Vagina (tissue), 2 donors: ENCODE measurements around the gene CD44. TPM values are rescaled to one million over a fixed set of nuclear protein-coding genes. Genes with fewer than 3 reads are reported as not detected.
"Not testable (repeated sequence)": the region's sequence is repeated elsewhere in the genome, so short reads cannot be mapped to it uniquely, and the experiment has no call there.

Experiments
- DNase-seq, 2 donors: peaks; one replicate each; pipeline ENCODE4 v3.0.0-alpha.2; 2017; ENCODE audit errors: extremely low spot score in 2 of 2
- H3K27ac ChIP-seq: fragments of 200-600 bp; sonication (generic); one replicate; pipeline ENCODE4 v1.5.1; 2019
- H3K27me3 ChIP-seq: fragments of 200-600 bp; sonication (generic); one replicate; pipeline ENCODE4 v1.5.1; 2019
- H3K36me3 ChIP-seq, 2 donors: fragments of 200-600 bp; sonication (generic); one replicate each; pipeline ENCODE4 v1.5.1; 2017 to 2019
- H3K4me1 ChIP-seq: fragments of 200-600 bp; sonication (generic); one replicate; pipeline ENCODE4 v1.5.1; 2019
- H3K4me3 ChIP-seq, 2 donors: fragments of 200-600 bp; sonication (generic); 1 replicate in 1 of 2; 2 replicates in 1 of 2; pipeline ENCODE4 v1.5.1; 2016 to 2019
- H3K9me3 ChIP-seq: fragments of 200-600 bp; sonication (generic); one replicate; pipeline ENCODE4 v1.5.1; 2019
- POLR2A ChIP-seq, 2 donors: fragments of 450-650 bp; IDR thresholded peaks; one replicate each; pipeline ENCODE4 v1.6.1; 2017; ENCODE audit warnings: antibody characterized with exemption in 2 of 2, mild to moderate bottlenecking in 2 of 2, moderate library complexity in 2 of 2
- POLR2AphosphoS5 ChIP-seq, 2 donors: sonication (generic); formaldehyde crosslinking; IDR thresholded peaks; one replicate each; pipeline ENCODE4 v1.9.0; 2017; ENCODE audit warnings: antibody characterized with exemption in 2 of 2, mild to moderate bottlenecking in 2 of 2, low read depth in 1 of 2; ENCODE audit not compliant: insufficient read depth in 1 of 2
- intact Hi-C: fragments of 100-400 bp; cut with DNase I; formaldehyde crosslinking; loops from one replicate; pipeline ENCODE4 v1.15.1; 2023
- total RNA-seq: library from RNA; depleted of rRNA; stranded (reverse); fragments of >200 nt; gene quantifications from one replicate; pipeline ENCODE4 v1.2.3, GENCODE V29; 2016
- TF ChIP-seq, protein P1 (sequence below), 3 experiments: fragments of 450-650 bp in 2 of 3; fragments of 200-600 bp in 1 of 3; sonication (generic) in 1 of 3; IDR thresholded peaks; one replicate each; pipeline ENCODE4 v1.5.1; 2017 to 2019; ENCODE audit warnings: antibody characterized with exemption in 3 of 3, mild to moderate bottlenecking in 2 of 3, moderate library complexity in 2 of 3

The CD44 gene
- total RNA-seq, 1 donor from 2014 or later: 869 TPM

DNA sequence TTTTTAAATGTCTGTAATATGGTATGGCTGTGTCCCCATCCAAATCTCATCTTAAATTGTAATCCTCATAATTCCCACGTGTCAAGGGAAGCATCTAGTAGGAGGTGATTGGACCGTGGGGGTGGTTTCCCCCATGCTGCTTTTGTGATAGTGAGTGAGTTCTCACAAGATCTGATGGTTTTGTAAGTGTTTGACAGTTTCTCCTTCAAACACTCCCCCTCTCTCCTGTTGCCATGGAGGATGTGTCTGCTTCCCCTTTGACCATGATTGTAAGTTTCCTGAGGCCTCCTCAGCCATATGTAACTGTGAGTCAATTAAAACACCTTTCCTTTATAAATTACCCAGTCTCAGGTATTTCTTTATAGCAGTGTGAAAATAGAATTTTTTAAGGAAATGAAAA, 31.1 kb upstream of the CD44 start:
- no peak for DNase-seq
- H3K36me3 ChIP-seq: no peaks in the 10 kb centered on the region
- no peak overlapping the region for H3K4me3 ChIP-seq
- H3K4me1 ChIP-seq: peaks cover 17% of the 10 kb centered on the region
- H3K27ac ChIP-seq: no peak overlapping the region
- H3K9me3 ChIP-seq: no peaks in the 10 kb centered on the region
- no peaks in the 10 kb centered on the region for H3K27me3 ChIP-seq
- TF ChIP-seq POLR2AphosphoS5 (IDR thresholded peaks at IDR 0.05; ENCODE audit: insufficient read depth in 1 of 2, low read depth in 1 of 2) (no peak), POLR2A (IDR thresholded peaks at IDR 0.05) (no peak)
- TF ChIP-seq, protein P1, sequence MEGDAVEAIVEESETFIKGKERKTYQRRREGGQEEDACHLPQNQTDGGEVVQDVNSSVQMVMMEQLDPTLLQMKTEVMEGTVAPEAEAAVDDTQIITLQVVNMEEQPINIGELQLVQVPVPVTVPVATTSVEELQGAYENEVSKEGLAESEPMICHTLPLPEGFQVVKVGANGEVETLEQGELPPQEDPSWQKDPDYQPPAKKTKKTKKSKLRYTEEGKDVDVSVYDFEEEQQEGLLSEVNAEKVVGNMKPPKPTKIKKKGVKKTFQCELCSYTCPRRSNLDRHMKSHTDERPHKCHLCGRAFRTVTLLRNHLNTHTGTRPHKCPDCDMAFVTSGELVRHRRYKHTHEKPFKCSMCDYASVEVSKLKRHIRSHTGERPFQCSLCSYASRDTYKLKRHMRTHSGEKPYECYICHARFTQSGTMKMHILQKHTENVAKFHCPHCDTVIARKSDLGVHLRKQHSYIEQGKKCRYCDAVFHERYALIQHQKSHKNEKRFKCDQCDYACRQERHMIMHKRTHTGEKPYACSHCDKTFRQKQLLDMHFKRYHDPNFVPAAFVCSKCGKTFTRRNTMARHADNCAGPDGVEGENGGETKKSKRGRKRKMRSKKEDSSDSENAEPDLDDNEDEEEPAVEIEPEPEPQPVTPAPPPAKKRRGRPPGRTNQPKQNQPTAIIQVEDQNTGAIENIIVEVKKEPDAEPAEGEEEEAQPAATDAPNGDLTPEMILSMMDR (IDR thresholded peaks at IDR 0.05): no peak
- intact Hi-C loops: no loop called here

DNA sequence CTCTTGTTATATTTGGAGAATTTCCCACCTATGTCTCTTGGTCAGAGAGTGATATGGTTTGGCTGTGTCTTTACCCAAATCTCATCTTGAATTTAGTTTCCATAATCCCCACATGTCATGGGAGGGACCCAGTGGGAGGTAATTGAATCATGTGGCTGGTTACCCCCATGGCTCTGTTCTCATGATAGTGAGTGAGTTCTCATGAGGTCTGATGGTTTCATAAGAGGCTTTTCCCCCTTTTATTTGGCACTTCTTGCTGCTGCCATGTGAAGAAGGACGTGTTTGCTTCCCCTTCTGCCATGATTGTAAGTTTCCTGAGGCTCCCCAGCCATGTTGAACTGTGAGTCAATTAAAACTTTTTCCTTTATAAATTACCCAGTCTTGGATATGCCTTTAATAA, 30.6 kb upstream of the CD44 start:
- DNase-seq, H3K27ac ChIP-seq, H3K36me3 ChIP-seq, H3K4me3 ChIP-seq, H3K9me3 ChIP-seq, H3K27me3 ChIP-seq, intact Hi-C loops: not testable (repeated sequence)
- H3K4me1 ChIP-seq: peaks cover 17% of the 10 kb centered on the region

DNA sequence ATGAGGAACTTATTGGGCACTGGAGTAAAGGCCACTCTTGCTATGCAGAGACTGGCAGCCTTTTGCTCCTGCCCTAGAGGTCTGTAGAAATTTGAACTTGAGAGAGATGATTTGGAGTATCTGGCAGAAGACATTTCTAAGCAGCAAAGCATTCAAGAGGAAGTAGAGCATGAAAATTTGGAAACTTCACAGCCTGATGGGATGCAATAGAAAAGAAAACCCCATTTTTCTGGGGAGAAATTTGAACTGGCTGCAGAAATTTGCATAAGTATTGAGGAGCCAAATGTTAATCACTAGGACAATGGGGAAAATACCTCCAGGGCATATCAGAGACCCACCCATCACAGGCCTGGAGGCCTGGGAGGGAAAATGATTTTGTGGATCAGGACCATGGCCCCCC, 29.9 kb upstream of the CD44 start:
- intact Hi-C loops: no loop called here
- no peaks in the 10 kb centered on the region for H3K27me3 ChIP-seq
- H3K27ac ChIP-seq: no peak overlapping the region
- peaks cover 17% of the 10 kb centered on the region for H3K4me1 ChIP-seq
- no peak overlapping the region for H3K4me3 ChIP-seq
- no peak for DNase-seq
- H3K9me3 ChIP-seq: no peaks in the 10 kb centered on the region
- no peak for TF ChIP-seq POLR2AphosphoS5 (IDR thresholded peaks at IDR 0.05; ENCODE audit: insufficient read depth in 1 of 2, low read depth in 1 of 2)
- TF ChIP-seq, protein P1 (IDR thresholded peaks at IDR 0.05): no peak
- no peak for TF ChIP-seq POLR2A (IDR thresholded peaks at IDR 0.05)
- no peaks in the 10 kb centered on the region for H3K36me3 ChIP-seq

DNA sequence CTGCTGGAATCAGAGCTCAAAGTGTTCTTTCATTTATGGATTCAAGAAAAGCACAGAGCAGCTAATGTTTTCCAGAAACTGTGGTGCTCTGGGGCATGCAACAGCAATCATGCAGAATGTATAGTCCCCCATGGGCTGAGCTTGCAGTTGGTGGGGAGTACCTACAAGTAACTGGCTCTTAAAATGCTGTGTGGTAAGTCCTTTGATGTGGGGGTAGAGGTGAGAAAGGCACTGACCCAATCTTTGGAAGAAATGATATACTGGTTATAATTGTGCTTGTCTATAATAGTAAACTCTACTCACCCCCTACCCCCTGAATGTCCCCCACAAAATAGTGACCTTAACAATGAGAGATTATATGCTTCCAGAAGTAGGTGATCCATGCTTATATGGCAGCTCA, 29.1 kb upstream of the CD44 start:
- Histone ChIP-seq H3K9me3 (no peaks in the 10 kb centered on the region), H3K27ac (no peak overlapping the region), H3K4me3 (no peak overlapping the region), H3K27me3 (no peaks in the 10 kb centered on the region), H3K4me1 (peaks cover 17% of the 10 kb centered on the region), H3K36me3 (no peaks in the 10 kb centered on the region)
- TF ChIP-seq, protein P1 (IDR thresholded peaks at IDR 0.05): no peak
- no peak for TF ChIP-seq POLR2AphosphoS5 (IDR thresholded peaks at IDR 0.05; ENCODE audit: insufficient read depth in 1 of 2, low read depth in 1 of 2)
- no peak for TF ChIP-seq POLR2A (IDR thresholded peaks at IDR 0.05)
- intact Hi-C loops: no loop called here
- DNase-seq: no peak

DNA sequence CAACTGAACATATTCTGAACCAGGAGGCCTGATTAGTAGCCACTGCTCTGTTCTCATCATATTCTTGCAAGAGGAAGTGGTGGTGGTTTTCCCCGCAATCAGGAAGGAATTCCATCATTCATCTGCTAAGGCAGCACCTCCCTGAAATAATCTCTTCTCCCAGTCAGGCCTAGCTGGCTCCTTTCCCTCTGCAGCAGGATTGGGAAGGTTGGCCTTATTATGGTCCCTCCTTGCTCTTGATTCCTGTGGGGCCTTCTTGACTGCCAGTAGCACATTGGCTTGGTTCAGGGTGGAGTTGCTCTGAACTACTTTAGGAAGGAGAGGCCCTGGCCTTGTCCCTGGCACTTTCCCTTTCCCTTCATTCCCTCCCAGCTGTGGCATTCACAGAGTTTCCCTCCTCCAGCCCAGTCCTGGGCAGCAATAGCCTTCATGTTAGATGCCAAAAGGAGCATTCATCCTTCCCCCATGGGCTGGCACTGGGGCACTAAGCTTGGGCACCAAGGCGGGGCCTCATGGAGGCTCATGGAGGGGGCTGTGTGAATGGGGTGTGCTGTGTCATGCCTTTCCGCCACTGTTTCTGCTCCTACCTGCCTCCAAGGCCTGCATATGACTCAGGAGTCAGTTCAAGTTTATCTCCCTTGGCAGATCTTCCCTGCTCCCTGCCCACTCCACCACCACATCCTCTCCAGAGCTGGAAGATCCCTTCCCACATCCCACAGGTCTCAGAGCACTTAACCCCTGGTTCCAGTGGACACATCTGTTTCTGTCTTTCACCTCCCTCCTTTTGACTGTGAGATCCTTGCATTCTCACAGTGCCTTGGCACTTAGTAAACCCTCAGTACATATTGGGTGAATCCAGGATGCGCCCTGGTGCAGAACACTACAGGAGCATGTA, 27.6 kb upstream of the CD44 start:
- no peaks in the 10 kb centered on the region for H3K9me3 ChIP-seq
- H3K4me3 ChIP-seq: no peak overlapping the region
- no peaks in the 10 kb centered on the region for H3K36me3 ChIP-seq
- no peak for DNase-seq
- TF ChIP-seq POLR2A (IDR thresholded peaks at IDR 0.05): no peak
- no peak for TF ChIP-seq POLR2AphosphoS5 (IDR thresholded peaks at IDR 0.05; ENCODE audit: insufficient read depth in 1 of 2, low read depth in 1 of 2)
- TF ChIP-seq, protein P1 (IDR thresholded peaks at IDR 0.05): no peak
- H3K27ac ChIP-seq: no peak overlapping the region
- no peaks in the 10 kb centered on the region for H3K27me3 ChIP-seq
- intact Hi-C loops: no loop called here
- H3K4me1 ChIP-seq: peaks cover 27% of the 10 kb centered on the region
